ENCODE results near the gene ZNF554. TPM values are rescaled to one million over a fixed set of nuclear protein-coding genes. Genes with fewer than 3 reads are reported as not detected.

ZNF554 gene
- total RNA-seq, 1 experiment from 2014 or later = 5.9 TPM

DNA sequence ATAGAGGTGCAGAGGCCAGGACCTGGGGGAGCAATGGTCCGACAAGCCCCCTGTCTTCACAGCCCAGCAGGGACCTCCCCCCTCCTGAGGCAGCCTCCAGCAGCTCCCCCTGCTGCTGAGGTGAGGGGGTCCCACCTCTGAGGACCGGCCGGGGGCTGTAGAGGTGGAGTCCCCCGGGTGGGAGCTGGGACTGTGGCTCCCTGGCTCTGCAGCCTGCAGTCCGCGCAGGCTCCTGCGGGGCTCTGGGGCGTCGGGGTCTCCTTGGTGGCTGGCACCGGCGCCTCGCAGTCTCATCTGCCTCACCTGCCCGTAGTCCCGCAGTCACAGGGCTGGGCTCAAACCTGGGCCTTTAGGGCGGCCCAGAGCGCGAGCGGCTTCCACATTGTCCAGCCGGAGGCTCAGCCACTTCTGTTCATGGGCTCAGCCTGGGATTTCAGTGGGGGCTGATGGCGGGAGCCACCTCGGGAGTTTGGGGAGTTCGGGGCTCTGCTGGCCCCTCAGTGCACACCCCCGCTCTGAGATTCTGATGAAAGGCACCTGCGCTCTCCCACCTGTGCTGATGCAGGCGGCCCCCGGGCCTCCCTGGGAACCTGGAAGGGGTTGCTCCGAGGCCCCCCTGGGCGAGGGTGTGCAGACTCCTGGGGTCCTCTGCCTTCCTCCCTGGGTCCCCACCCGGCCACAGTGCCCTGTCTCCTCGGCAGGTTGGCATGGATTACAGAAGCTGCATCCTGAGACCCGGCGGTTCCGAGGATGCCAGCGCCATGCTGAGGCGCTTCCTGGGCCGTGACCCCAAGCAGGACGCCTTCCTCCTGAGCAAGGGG, 7.0 kb upstream of the ZNF554 start:
- Mint-ChIP-seq H3K27me3 (ENCODE audit: low read depth) (peaks cover 1% of the 10 kb centered on the region), H3K4me1 (no peaks in the 10 kb centered on the region), H3K27ac (no peak overlapping the region), H3K4me3 (no peak overlapping the region), H3K36me3 (ENCODE audit: insufficient read depth in 1 of 3, low read depth in 3 of 3) (peaks cover 17 to 43% (median 28%) of the 10 kb centered on the region in 3 experiments), H3K9me3 (peaks cover 0 to 2% of the 10 kb centered on the region in 2 experiments; a peak in 3 of 5 replicates)
- H3K9me3 ChIP-seq (ENCODE audit: control insufficient read depth, low read depth, low read length) = no peaks in the 10 kb centered on the region
- H3T11ph ChIP-seq (ENCODE audit: low read length) = no peak overlapping the region
- no peak for DNase-seq
- no peak overlapping the region for H2BK120ac ChIP-seq (ENCODE audit: low read depth, low read length, poor library complexity, severe bottlenecking)
- H3K18ac ChIP-seq (ENCODE audit: insufficient read length, low read depth, low read length) = no peak overlapping the region
- no peak overlapping the region for H2BK5ac ChIP-seq (ENCODE audit: insufficient read length, low read length)
- H3K4ac ChIP-seq (ENCODE audit: low read depth, low read length) = no peak overlapping the region
- H2AFZ ChIP-seq (ENCODE audit: low read length) = no peak overlapping the region
- H4K20me1 ChIP-seq (ENCODE audit: control insufficient read depth, insufficient read depth, insufficient read length) = no peaks in the 10 kb centered on the region
- no peak overlapping the region for H3K4me2 ChIP-seq (ENCODE audit: insufficient read depth, insufficient read length, low read length)
- no peak overlapping the region for H2BK12ac ChIP-seq (ENCODE audit: insufficient read length, low read depth, low read length)
- H3K79me2 ChIP-seq (ENCODE audit: insufficient read depth, low read length) = no peaks in the 10 kb centered on the region
- H3K27me3 ChIP-seq (ENCODE audit: insufficient read depth, low read length) = no peaks in the 10 kb centered on the region
- H3K9ac ChIP-seq (ENCODE audit: extremely low read depth, insufficient read length, low read length) = no peak overlapping the region
- TF ChIP-seq, protein P1, sequence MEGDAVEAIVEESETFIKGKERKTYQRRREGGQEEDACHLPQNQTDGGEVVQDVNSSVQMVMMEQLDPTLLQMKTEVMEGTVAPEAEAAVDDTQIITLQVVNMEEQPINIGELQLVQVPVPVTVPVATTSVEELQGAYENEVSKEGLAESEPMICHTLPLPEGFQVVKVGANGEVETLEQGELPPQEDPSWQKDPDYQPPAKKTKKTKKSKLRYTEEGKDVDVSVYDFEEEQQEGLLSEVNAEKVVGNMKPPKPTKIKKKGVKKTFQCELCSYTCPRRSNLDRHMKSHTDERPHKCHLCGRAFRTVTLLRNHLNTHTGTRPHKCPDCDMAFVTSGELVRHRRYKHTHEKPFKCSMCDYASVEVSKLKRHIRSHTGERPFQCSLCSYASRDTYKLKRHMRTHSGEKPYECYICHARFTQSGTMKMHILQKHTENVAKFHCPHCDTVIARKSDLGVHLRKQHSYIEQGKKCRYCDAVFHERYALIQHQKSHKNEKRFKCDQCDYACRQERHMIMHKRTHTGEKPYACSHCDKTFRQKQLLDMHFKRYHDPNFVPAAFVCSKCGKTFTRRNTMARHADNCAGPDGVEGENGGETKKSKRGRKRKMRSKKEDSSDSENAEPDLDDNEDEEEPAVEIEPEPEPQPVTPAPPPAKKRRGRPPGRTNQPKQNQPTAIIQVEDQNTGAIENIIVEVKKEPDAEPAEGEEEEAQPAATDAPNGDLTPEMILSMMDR (conservative IDR thresholded peaks at IDR 0.05) = no peak
- H3K56ac ChIP-seq (ENCODE audit: insufficient read length, low read depth, low read length) = no peak overlapping the region
- H2BK20ac ChIP-seq (ENCODE audit: low read depth, low read length, poor library complexity, severe bottlenecking) = no peak overlapping the region
- no peak overlapping the region for H3K23ac ChIP-seq (ENCODE audit: insufficient read length, low read depth, low read length)
- H2BK15ac ChIP-seq (ENCODE audit: low read depth, low read length) = no peak overlapping the region
- H3K4me1 ChIP-seq (ENCODE audit: insufficient read depth, low read length) = no peaks in the 10 kb centered on the region
- no peak overlapping the region for H4K91ac ChIP-seq (ENCODE audit: insufficient read length, low read depth, low read length)
- H3K14ac ChIP-seq (ENCODE audit: insufficient read depth, low read length) = no peak overlapping the region
- H2AK5ac ChIP-seq (ENCODE audit: insufficient read length, low read length) = no peak overlapping the region
- no peaks in the 10 kb centered on the region for H3K79me1 ChIP-seq (ENCODE audit: insufficient read depth, low read depth, low read length, poor library complexity, severe bottlenecking)
- no peak overlapping the region for H4K8ac ChIP-seq (replicated peaks; ENCODE audit: insufficient read length, low read depth, low read length)
- H3K27ac ChIP-seq (ENCODE audit: insufficient read length, low read depth, low read length) = no peak overlapping the region
- WGBS (ENCODE audit: extremely low coverage, insufficient read length, low lambda C conversion rate) = no CpG with 5 or more reads among the region's 37 CpGs
- no peaks in the 10 kb centered on the region for H3K23me2 ChIP-seq (ENCODE audit: insufficient read length, low read depth, low read length, poor library complexity, severe bottlenecking)
- no peak overlapping the region for H4K5ac ChIP-seq (ENCODE audit: insufficient read length, low read depth, low read length)
